GM08714 (cell line): Measurements from ENCODE around the gene GATC.
"Not testable (repeated sequence)": the region's sequence is repeated elsewhere in the genome, so short reads cannot be mapped to it uniquely, and the experiment has no call there.

Experiments used
- H3K4me3 ChIP-seq: fragments of 200-500 bp; sonication (Bioruptor generic); 2 replicates; pipeline ENCODE4 v1.5.1; 2014; ENCODE audit warnings: mild to moderate bottlenecking, low read length, inconsistent platforms
- ZNF274 ChIP-seq: IDR thresholded peaks from 2 replicates; pipeline ENCODE4 v1.6.1; 2012; ENCODE audit warnings: mild to moderate bottlenecking, low read depth, low read length

Gene GATC

GRCh38 chr12:120417917-120418580, 28.2 kb upstream of the GATC start:
- TF ChIP-seq ZNF274 = no peak
- H3K4me3 ChIP-seq = no peak overlapping the region

GRCh38 chr12:120421701-120422100, 24.5 kb upstream of the GATC start:
- TF ChIP-seq ZNF274 = no peak
- no peak overlapping the region for H3K4me3 ChIP-seq

- no peak for TF ChIP-seq ZNF274
- H3K4me3 ChIP-seq = no peak overlapping the region
Observed at GRCh38 chr12:120422892-120423456, 23.3 kb upstream of the GATC start.

- H3K4me3 ChIP-seq = no peak overlapping the region
- no peak for TF ChIP-seq ZNF274
Observed at GRCh38 chr12:120425797-120426196, 20.4 kb upstream of the GATC start.

GRCh38 chr12:120428597-120429229, 17.5 kb upstream of the GATC start:
- TF ChIP-seq ZNF274 = no peak
- H3K4me3 ChIP-seq = no peak overlapping the region

GRCh38 chr12:120429368-120429767, 16.9 kb upstream of the GATC start:
- no peak overlapping the region for H3K4me3 ChIP-seq
- no peak for TF ChIP-seq ZNF274

GRCh38 chr12:120432772-120433525, 13.3 kb upstream of the GATC start:
- TF ChIP-seq ZNF274 = no peak
- H3K4me3 ChIP-seq = no peak overlapping the region

- H3K4me3 ChIP-seq = peak within 1 kb of the TSS; percentile 70
- no peak for TF ChIP-seq ZNF274
Observed at GRCh38 chr12:120437735-120438494, 8.3 kb upstream of the GATC start, which contains the start of gene COX6A1. Gene COX6A1, plus strand, starts transcription at chr12:120438113. Its CDS starts 14 bp downstream, at chr12:120438127.

GRCh38 chr12:120438495-120439198, 7.6 kb upstream of the GATC start:
- no peak for TF ChIP-seq ZNF274
- peak overlapping the region; percentile 70 for H3K4me3 ChIP-seq

- no peak overlapping the region for H3K4me3 ChIP-seq
- TF ChIP-seq ZNF274 = no peak
Observed at GRCh38 chr12:120439646-120440247, 6.5 kb upstream of the GATC start.

GRCh38 chr12:120444676-120445075, 1.6 kb upstream of the GATC start:
- TF ChIP-seq ZNF274 = no peak
- H3K4me3 ChIP-seq = peak overlapping the region; percentile 92

- H3K4me3 ChIP-seq = peak overlapping the region; percentile 92
Observed at GRCh38 chr12:120446844-120447178, 567 bp downstream of the GATC start.

- no peak for TF ChIP-seq ZNF274
- H3K4me3 ChIP-seq = no peak overlapping the region
Observed at GRCh38 chr12:120447992-120448391, 1.7 kb downstream of the GATC start.

GRCh38 chr12:120452524-120452923, 6.3 kb downstream of the GATC start:
- H3K4me3 ChIP-seq = not testable (repeated sequence)
